ENCODE results near the gene APCDD1L.
"Not testable (repeated sequence)": the region's sequence is repeated elsewhere in the genome, so short reads cannot be mapped to it uniquely, and the experiment has no call there.

APCDD1L gene

DNA sequence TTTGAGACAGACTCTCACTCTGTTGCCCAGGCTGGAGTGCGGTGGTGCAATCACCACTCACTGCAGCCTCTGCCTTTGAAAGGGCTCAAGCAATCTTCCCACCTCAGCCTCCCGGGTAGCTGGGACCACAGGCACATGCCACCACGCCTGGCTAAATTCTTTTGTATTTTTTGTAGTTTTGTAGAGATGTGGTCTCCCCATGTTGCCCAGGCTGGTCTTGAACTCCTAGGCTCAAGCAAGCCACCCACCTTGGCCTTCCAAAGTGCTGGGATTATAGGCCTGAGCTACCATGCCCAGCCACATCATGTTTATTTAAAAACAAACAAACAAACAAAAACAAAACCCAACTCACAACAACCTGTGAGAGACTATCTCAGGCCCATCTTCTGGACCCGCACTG, 29.7 kb upstream of the APCDD1L start:
- no peak for DNase-seq

DNA sequence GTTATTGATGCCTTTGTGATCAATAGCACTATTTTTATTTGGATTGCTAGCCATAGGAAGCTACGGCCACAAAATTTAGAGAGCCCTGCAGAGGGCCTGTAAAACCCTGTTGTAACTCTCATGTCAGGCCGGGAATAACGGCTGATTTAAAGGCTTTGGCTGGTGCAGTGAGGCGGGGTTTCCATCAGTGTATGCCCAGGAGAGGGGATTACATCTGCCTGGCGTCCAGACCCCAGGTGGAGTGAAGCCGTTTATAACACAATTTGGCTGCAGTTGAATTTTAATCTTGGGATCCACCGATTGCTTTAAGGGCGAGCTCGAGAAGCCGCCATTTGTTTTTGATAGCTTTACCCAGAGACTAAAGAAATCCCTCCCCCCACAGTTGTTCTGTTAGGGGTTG, 29.1 kb upstream of the APCDD1L start:
- no peak for DNase-seq

- DNase-seq, result no peak
These were observed 28.1 kb upstream of the APCDD1L start for GRCh38 chr20:58543274-58543673.

DNA sequence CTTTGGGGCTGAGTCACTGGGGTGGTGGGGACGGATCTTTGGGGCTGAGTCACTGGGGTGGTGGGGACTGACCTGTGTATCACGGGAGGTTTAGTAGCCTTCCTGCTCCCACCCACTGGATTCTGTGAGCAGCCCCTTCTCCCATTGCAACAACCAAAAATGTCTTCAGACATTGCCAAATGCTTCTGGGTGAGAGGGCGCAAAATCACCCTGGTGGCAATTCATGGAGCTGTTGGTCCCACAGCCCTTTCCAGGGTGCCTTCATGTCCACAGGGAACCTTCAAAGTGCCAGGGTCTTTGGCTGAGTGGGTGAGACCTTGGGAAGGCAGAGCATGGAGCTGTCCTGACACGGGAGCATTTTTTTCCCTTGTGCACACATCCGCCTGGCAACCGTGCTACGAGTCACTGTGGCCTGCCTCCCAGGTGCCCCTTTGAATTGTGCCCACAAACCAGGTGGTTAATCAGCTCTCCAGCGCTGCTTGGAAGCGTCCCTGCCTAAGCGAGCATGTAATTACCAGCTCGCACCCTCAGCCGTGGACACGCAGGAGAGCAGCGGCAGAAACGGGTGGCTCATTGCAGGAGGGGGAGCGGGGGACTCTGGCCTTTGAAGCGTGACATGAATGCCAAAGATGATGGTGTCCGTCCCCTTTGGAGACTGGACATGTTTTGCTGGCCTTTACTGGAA, 27.4 kb upstream of the APCDD1L start:
- peak; percentile 31 for DNase-seq

DNA sequence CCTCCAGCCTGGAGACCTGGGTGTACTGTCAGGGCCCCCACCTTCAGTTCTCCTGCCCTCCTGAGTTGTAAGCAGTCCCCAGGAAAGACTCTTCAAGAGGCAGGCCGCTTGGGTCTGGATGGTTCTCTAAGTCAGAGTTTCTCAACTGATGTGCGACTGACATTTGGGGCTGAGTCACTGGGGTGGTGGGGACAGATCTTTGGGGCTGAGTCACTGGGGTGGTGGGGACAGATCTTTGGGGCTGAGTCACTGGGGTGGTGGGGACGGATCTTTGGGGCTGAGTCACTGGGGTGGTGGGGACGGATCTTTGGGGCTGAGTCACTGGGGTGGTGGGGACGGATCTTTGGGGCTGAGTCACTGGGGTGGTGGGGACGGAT, 26.8 kb upstream of the APCDD1L start:
- DNase-seq, result not testable (repeated sequence)

- DNase-seq, result peak; percentile 29
These were observed 23.6 kb upstream of the APCDD1L start for GRCh38 chr20:58538752-58539151.

DNA sequence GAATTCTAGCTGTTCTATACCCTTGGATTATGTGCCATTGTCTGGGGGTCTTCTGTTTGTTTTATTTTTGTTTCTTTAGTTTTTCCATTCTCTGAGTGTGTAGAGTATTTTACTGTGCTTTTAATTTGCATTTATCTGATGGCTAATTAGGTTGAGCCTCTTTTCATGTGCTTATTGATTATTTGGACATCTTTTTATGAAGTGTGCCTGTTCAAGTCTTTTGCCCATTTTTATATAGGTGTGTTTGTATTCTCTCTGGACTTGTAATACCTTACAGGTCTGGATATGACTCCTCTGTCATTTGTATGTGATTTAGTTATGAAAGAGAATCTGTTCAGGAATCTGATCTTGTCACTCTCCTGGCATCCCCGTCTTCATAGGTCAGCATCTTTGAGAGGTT, 22.6 kb upstream of the APCDD1L start:
- no peak for DNase-seq

DNA sequence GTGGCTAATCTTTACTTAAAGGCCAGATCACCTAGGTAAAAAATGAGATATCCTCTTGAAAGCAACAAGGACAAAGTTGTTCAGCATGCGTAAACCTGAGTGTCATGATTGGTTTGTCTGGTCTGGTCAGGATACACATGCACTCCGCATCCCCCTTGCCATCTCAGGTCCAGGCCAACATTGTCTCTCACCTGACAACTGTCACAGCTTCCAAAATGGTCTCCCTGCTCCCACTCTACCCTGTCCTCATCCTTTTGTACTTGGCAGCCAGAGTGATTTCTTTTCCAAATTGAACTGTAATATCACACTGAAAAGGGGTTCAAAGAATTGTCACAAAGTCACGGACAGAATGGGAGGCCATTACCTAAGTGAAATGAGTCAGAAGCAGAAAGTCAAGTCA, 21.1 kb upstream of the APCDD1L start:
- DNase-seq, result no peak

- no peak for DNase-seq
These were observed 16.5 kb upstream of the APCDD1L start for GRCh38 chr20:58531657-58532056.

DNA sequence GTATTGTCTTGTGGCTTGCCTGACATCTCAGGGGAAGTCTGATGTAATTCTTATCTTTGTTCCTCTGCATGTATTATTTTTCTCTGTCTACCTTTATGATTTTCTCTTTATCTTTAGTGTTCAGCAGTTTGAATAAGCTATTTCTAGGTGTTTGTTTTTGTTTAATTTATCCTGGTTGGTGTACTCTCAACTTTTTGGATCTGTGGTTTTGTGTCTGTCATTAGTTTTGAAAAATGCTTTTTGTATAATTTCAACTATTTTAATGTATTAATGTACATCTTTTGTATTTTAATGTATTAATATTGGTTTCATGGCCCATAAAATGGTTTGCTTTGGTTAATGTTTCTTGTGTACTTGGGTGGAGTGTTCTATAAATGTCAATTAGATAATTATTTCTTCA, 15.9 kb upstream of the APCDD1L start:
- no peak for DNase-seq

- DNase-seq, result no peak
These were observed 13.2 kb upstream of the APCDD1L start for GRCh38 chr20:58528412-58528811.

GRCh38 chr20:58526411-58526810, 11.2 kb upstream of the APCDD1L start:
- no peak for DNase-seq

DNA sequence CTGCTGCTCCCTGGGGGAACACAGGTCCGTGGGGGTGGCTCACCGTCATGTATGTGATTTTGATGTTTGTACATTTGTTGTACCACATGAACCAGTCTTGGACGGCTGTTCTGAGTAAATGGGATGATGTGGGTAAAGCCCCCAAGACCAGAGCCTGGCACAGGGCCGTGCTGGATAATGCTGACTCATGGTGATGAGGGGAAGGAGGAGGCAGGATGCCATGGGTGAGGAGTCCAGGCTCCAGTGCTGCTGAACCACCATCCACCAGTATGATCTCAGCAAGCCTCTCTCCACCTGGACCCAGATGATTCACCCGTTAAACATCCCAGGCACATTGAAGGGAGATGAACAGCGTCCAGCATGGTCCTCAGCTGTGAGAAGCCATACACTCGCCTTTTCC, 9.6 kb upstream of the APCDD1L start:
- DNase-seq, result peak; percentile 91

- peak; percentile 87 for DNase-seq
These were observed 8.7 kb upstream of the APCDD1L start for GRCh38 chr20:58523971-58524315.

- no peak for DNase-seq
These were observed 8.1 kb upstream of the APCDD1L start for GRCh38 chr20:58523072-58523970.

DNA sequence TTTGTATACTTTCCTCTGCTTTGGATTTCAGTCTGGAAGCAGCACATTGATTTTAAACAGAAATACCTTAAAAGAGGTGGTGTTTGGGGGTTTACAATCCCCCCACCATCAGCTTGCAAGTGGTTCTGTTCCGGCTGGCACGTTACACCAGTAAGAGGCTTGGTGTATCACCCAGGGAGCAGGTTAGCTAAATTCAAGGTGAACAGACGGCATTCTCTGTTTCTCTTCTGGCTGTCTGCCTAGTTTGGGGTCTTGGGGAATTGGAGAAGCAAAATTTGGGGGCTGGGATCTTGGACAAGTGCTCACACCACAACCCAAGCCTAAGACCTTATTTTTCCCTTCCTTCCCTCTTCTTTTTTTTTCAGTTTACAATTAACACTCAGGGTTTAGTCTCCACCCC, 7.5 kb upstream of the APCDD1L start:
- no peak for DNase-seq

- no peak for DNase-seq
These were observed 6.6 kb upstream of the APCDD1L start for GRCh38 chr20:58521763-58522162.

- no peak for DNase-seq
These were observed 4.9 kb upstream of the APCDD1L start for GRCh38 chr20:58519940-58520712.

GRCh38 chr20:58518896-58519593, 3.8 kb upstream of the APCDD1L start:
- DNase-seq, result no peak

GRCh38 chr20:58518387-58518786, 3.2 kb upstream of the APCDD1L start:
- no peak for DNase-seq

DNA sequence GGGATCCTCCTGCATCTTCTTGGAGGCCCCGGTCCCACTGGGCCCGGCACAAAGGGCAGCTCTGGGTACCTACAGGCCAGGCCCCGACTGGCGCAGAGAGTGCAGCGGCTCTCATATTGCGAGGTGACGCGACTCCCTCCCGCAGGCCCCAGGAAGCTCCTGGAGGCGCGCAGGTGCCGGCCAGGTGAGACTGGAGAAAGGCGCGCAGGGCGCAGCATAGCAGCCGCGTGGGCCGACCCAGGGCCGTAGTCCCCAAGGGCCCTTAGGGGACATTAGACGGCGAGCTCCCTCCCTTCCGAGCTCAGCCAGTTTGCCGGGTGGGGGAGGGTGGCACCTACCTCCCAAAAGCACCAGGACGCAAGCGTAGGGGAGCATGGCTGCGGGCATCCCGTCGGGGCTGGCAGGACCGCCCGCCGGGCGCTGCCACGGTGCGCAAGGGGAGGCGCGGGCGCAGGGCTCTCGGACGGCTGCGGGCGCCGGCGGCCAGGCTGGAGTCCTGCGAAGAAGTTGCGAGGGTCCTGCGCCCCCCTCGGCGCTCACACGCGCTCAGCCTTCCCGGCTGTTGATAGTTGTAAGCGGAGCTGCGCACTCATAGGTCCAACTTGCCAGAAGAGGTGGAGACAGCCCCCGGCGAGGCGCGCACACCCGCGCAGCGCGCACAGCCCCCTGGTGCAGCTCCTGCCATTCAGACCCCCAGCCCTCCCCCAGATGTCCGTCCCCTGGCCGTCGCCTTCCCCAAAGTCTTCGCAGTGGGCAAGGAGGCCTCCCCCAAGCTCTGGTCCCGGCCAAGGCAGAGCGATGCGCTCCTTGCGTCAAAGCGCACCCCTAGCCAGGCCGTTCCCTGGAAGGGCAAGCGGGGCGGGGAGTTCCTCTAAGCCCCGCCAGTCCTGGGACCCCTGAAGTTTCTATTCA, 622 bp downstream of the APCDD1L start:
- no peak for DNase-seq
